Esophagus squamous epithelium (tissue), 5 donors: Measurements from ENCODE around the gene NECTIN1. TPM values are rescaled to one million over a fixed set of nuclear protein-coding genes. Genes with fewer than 3 reads are reported as not detected.
A peak's percentile ranks its signal among the peaks of the same experiment; 100 is the strongest.

Experiments used
- DNase-seq: peaks from one replicate; lab custom pipeline; 2025; lab: John Stamatoyannopoulos, UW
- H3K27ac ChIP-seq, 4 donors: fragments of 200-600 bp; sonication (generic); one replicate each; pipeline ENCODE4 v1.5.1; 2016 to 2019; ENCODE audit warnings: mild to moderate bottlenecking in 1 of 4
- H3K27me3 ChIP-seq, 4 donors: fragments of 200-600 bp; sonication (generic); 1 replicate in 3 of 4; 2 replicates in 1 of 4; pipeline versions ENCODE4 v1.5.1 to v1.6.0; 2017 to 2021; ENCODE audit warnings: antibody characterized with exemption in 1 of 4
- H3K36me3 ChIP-seq, 3 donors: fragments of 200-600 bp; sonication (generic); one replicate each; pipeline ENCODE4 v1.5.1; 2016 to 2019
- H3K4me1 ChIP-seq, 3 donors: fragments of 200-600 bp; sonication (generic); one replicate each; pipeline ENCODE4 v1.5.1; 2017 to 2019
- H3K4me3 ChIP-seq, 4 donors: fragments of 200-600 bp; sonication (generic); 1 replicate in 3 of 4; 2 replicates in 1 of 4; pipeline ENCODE4 v1.5.1; 2016 to 2019; ENCODE audit warnings: mild to moderate bottlenecking in 2 of 4, moderate library complexity in 1 of 4
- H3K9me3 ChIP-seq, 3 donors: fragments of 200-600 bp; sonication (generic); one replicate each; pipeline ENCODE4 v1.5.1; 2016 to 2019
- POLR2A ChIP-seq, 4 donors: fragments of 450-650 bp; IDR thresholded peaks; one replicate each; pipeline ENCODE4 v1.6.1; 2017; ENCODE audit warnings: antibody characterized with exemption in 4 of 4, mild to moderate bottlenecking in 4 of 4, moderate library complexity in 3 of 4
- WGBS, 2 donors: methylation state at CpG; one replicate each; pipeline ENCODE4 v1.1.5; 2018; 5-methylcytosine and 5-hydroxymethylcytosine counted together
- intact Hi-C: fragments of 100-400 bp; cut with DNase I; formaldehyde crosslinking; loops from one replicate; pipeline ENCODE4 v1.15.0; 2022
- total RNA-seq, 4 donors: library from RNA; depleted of rRNA; stranded (reverse); fragments of >200 nt; gene quantifications; one replicate each; pipeline ENCODE4 v1.1.0, GENCODE V29; 2016
- TF ChIP-seq, protein P1 (sequence below), 6 experiments: fragments of 450-650 bp in 4 of 6; fragments of 200-600 bp in 2 of 6; sonication (generic) in 2 of 6; IDR thresholded peaks; one replicate each; pipeline ENCODE4 v1.5.1; 2016 to 2019; ENCODE audit warnings: antibody characterized with exemption in 6 of 6, mild to moderate bottlenecking in 4 of 6, moderate library complexity in 4 of 6
- donor health status: DM: yes; HTN: yes; CAD: no.

NECTIN1 gene
- total RNA-seq, 4 donors from 2014 or later: 72.5 to 163 (median 117) TPM

DNA sequence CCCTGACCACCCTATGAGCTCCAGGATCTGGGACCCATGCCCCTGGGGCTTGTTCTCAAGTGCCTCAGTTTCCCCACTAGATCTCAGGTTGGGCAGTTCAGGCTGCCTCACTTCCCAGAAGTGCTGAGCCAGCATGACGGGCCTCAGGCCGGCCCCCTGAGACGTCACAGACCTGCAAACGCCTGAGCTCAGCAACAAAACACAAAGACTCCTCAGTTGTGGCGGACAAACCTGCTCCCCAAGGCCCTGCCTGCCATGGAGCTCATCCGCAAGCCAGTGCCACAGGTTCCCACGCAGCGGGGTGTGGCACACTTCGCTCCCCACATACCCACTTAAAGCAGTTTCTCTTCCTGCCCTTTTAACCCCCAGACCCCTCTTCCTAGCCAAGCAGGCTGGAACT is 45.2 kb downstream of the NECTIN1 start:
- H3K27me3 ChIP-seq: no peaks in the 10 kb centered on the region
- 30% methylated on average over 8 of the region's 9 CpGs; no CpG with 5 or more reads in 1 of the 2 donors for WGBS, 2 donors
- peak overlapping the region in 1 of 4 donors; percentile 23 for H3K4me3 ChIP-seq
- intact Hi-C loops: loop anchor here (5.0 kb wide), 1 partner anchor 44 kb away; the partner anchor contains the start of gene NECTIN1
- H3K27ac ChIP-seq: peak overlapping the region; percentile 89 to 98 (median 94)
- H3K4me1 ChIP-seq: peaks cover 68 to 99% (median 86%) of the 10 kb centered on the region in 3 donors
- peaks cover 0 to 13% (median 0%) of the 10 kb centered on the region in 3 donors for H3K36me3 ChIP-seq
- TF ChIP-seq POLR2A (IDR thresholded peaks at IDR 0.05): peak in 1 of 4 donors; percentile 24
- TF ChIP-seq, protein P1, sequence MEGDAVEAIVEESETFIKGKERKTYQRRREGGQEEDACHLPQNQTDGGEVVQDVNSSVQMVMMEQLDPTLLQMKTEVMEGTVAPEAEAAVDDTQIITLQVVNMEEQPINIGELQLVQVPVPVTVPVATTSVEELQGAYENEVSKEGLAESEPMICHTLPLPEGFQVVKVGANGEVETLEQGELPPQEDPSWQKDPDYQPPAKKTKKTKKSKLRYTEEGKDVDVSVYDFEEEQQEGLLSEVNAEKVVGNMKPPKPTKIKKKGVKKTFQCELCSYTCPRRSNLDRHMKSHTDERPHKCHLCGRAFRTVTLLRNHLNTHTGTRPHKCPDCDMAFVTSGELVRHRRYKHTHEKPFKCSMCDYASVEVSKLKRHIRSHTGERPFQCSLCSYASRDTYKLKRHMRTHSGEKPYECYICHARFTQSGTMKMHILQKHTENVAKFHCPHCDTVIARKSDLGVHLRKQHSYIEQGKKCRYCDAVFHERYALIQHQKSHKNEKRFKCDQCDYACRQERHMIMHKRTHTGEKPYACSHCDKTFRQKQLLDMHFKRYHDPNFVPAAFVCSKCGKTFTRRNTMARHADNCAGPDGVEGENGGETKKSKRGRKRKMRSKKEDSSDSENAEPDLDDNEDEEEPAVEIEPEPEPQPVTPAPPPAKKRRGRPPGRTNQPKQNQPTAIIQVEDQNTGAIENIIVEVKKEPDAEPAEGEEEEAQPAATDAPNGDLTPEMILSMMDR (IDR thresholded peaks at IDR 0.05): no peak
- DNase-seq: no peak
- H3K9me3 ChIP-seq: no peaks in the 10 kb centered on the region

GRCh38 chr11:119681361-119681910 is 47.6 kb downstream of the NECTIN1 start:
- Histone ChIP-seq H3K4me3 (no peak overlapping the region), H3K4me1 (peaks cover 54 to 96% (median 64%) of the 10 kb centered on the region in 3 donors), H3K36me3 (peaks cover 15 to 36% (median 17%) of the 10 kb centered on the region in 3 donors), H3K9me3 (no peaks in the 10 kb centered on the region), H3K27ac (peak overlapping the region; percentile 89 to 98 (median 94)), H3K27me3 (no peaks in the 10 kb centered on the region)
- intact Hi-C loops: loop anchor here (5.0 kb wide), 1 partner anchor 46 kb away; the partner anchor contains the start of gene NECTIN1
- 40 to 63% methylated on average over 2 of the region's 8 CpGs for WGBS, 2 donors
- no peak for DNase-seq
- TF ChIP-seq POLR2A (IDR thresholded peaks at IDR 0.05): no peak
- TF ChIP-seq, protein P1 (IDR thresholded peaks at IDR 0.05): peak in 3 of 6 experiments; percentile 34 to 48 (median 37)

GRCh38 chr11:119680541-119681360 is 48.2 kb downstream of the NECTIN1 start:
- no peak for DNase-seq
- H3K9me3 ChIP-seq: no peaks in the 10 kb centered on the region
- no peaks in the 10 kb centered on the region for H3K27me3 ChIP-seq
- peaks cover 15 to 43% (median 22%) of the 10 kb centered on the region in 3 donors for H3K36me3 ChIP-seq
- WGBS, 2 donors: 41 to 48% methylated on average over 6 to 10 of the region's 11 CpGs
- no peak overlapping the region for H3K4me3 ChIP-seq
- intact Hi-C loops: loop anchor here (5.0 kb wide), 1 partner anchor 47 kb away; the partner anchor contains the start of gene NECTIN1
- peaks cover 57 to 96% (median 57%) of the 10 kb centered on the region in 3 donors for H3K4me1 ChIP-seq
- H3K27ac ChIP-seq: peak overlapping the region; percentile 89 to 98 (median 94)
- TF ChIP-seq POLR2A (IDR thresholded peaks at IDR 0.05): peak in 1 of 4 donors; percentile 32
- TF ChIP-seq, protein P1 (IDR thresholded peaks at IDR 0.05): no peak

DNA sequence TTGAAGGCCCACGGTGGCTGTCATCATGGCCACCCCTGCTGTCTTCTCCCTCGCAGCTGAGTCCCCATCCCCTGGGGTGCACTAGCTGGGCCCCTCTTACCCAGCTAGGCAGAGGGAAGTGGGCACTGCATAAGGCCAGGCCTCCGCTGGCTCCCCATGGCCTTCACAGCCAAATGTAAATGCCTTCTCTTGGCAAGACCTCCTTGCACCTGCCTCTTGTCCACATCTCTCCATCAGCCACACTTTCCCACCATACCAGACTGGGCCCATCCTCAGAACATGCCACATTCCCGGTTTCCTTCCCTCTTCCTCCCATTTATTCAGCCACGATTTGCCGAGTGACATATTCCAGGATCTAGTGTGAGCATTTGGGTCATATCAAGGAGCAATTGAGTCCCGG is 49.7 kb downstream of the NECTIN1 start:
- Histone ChIP-seq H3K4me3 (no peak overlapping the region), H3K27ac (peak overlapping the region; percentile 0 to 98 (median 94)), H3K27me3 (no peaks in the 10 kb centered on the region), H3K36me3 (peaks cover 26 to 57% (median 31%) of the 10 kb centered on the region in 3 donors), H3K4me1 (peaks cover 42 to 93% (median 50%) of the 10 kb centered on the region in 3 donors), H3K9me3 (no peaks in the 10 kb centered on the region)
- intact Hi-C loops: no loop called here
- 87 to 89% methylated on average over 5 to 7 of the region's 7 CpGs for WGBS, 2 donors
- TF ChIP-seq, protein P1 (IDR thresholded peaks at IDR 0.05): no peak
- TF ChIP-seq POLR2A (IDR thresholded peaks at IDR 0.05): no peak
- no peak for DNase-seq
